Germinal center (tissue), 1 donor: ENCODE measurements around the gene KLF7.

Experiments
- DNase-seq: peaks from one replicate; pipeline ENCODE4 v3.0.0; 2012; ENCODE audit warnings: mixed read lengths, low spot score

KLF7 gene

DNA sequence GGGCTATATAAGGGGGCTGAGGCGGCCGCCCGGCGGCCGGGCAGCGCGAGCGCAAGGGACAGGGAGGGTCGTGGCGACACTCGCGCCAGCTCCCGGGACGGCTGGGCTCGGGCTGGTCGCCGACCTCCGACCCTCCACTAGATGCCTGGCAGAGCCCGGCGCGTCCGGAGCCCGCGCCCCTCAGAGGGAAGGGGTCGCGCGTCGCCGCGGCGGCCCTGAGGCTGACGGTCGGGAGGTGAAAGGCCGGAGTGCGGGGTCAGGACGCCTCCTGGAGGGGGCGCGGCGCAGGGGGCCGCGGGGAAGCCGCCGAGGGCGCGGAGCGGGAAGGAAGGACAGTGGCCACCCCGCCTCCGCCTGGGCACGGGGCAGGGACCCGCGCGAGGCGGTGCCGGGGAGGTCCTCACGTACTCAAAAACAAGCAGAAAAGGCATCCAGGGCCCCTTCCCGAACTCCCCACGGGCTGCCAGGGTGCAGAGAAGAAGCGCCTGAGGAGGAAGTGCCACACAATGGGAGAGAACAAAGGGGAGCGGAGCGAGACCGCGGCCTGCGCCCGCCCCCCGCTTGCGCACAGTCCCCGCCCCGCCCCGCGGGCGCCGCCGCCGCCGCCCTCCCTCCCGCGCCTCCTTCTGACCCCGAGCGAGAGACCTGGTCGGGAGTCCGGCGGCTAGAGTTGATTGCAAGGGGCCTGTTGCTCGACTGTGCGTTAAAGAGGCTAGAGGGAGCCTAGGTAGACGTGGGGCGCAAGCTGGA, 776 bp upstream of the KLF7 start:
- peak; percentile 82 for DNase-seq

DNA sequence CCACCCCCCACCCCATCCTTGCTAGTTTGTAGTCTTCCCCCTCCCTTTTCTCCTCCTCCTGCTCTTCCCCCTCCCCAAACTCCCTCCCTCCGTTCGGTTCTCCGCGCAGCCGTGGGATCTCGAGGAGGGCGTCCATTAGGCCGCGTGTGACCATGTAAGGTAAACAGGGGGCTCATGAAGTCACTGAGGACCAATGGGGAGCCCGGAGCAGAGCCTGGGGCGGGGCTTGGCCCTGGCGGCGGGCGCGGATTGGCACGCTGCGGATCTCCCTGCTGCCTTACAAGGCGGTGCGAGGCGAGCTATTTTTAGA, 246 bp upstream of the KLF7 start:
- peak; percentile 97 for DNase-seq

DNA sequence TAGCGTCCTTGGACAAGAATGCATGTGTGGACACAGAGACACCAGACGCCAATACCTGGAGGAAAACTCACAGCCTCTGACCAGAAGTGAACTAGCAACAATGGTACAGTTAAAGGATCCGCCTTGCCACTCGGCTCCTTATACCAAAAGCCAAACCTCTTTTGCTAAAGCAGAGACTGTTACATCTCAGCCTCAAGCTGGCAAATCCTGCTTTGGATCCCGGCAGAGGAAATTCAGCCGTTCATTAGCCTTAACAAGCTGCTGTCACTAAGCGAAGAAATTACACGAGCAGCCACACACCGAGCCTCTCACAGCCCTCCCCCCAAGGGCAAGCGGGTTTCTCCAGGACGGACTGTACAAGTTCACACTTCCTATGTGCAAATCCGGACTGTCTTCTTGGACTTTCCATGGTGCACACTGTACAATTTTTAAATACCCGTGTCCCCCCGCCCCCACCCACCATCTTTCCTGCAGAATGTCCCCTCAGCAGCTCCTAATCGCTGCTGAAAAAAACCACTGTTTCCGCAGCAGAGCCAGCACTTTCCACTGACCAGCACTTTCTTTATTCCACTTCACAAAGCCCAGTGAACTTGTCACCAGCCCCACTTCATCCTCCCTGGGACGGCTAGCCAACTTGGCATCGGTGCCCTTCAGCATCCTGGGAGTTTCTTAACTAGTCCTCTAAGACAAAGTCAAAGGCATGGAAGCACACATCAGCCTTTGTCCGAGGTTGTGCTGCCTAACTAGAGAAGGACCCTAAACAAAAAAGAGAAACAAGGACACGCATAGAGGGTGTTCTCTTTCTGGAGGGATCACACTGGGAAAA, 1.5 kb downstream of the KLF7 start:
- peak; percentile 15 for DNase-seq

DNA sequence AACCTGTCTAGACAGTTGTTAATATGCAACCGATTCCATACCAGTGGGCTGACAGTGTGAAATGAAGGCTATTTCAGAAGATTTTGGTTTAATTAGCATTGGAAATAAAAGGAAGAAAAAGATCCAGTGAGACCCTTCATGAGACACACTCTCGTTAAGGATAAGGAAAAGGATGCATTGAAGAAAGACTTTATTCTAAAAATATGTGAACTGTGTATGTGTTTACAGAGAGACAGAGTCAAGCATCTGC, 2.1 kb downstream of the KLF7 start:
- DNase-seq = no peak

DNA sequence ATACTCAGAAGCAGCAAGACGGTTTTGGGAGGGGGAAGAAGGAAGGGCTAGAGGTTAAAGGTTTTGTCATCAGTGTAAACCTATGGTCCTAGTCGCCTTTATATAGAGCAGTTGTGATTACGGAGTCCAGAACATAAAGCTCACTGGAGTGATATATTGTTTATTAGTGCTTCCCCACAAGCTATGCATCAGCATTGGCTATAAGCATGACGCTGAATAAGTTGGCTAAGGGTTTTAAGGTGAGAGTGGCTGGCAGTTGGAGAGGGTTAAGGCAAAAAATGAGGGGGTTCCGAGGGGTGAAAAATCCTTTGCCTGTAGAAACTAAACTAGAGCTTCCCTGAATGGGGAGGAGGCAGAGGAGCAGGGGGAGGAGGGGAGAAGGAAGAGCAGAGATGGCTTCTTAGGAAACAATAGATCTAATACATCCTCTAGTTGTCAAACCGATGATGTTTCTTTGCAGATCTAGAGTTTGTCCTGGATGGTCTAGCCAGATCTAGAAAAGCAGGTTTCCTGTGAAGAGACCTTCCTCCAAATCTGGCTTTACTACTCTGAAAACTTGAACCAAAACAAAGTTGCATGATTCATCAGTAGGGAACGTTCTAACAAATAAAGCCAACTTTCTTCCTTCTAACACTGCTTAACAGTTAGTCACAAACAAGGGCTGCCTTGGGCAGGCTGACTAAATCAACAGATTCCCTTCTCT, 2.5 kb downstream of the KLF7 start:
- no peak for DNase-seq

DNA sequence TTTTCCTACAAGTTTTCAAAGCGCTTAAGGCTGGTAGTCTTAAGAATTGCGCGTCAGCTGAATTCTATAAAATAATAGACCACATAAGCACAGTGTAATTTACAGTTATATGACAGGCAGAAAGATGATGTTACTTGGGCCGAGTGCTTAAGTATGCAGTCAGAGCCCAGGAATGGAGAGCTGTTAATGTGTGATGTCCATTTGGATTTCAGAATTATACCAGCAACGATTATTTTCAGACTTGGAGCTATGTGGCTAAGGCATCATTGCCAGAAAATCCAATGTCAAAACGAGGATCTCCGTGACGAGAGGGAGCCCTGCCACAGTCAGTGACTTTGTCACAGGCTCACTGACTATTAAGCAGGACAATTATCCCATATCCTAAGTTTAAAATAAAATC, 3.4 kb downstream of the KLF7 start:
- DNase-seq = no peak

DNA sequence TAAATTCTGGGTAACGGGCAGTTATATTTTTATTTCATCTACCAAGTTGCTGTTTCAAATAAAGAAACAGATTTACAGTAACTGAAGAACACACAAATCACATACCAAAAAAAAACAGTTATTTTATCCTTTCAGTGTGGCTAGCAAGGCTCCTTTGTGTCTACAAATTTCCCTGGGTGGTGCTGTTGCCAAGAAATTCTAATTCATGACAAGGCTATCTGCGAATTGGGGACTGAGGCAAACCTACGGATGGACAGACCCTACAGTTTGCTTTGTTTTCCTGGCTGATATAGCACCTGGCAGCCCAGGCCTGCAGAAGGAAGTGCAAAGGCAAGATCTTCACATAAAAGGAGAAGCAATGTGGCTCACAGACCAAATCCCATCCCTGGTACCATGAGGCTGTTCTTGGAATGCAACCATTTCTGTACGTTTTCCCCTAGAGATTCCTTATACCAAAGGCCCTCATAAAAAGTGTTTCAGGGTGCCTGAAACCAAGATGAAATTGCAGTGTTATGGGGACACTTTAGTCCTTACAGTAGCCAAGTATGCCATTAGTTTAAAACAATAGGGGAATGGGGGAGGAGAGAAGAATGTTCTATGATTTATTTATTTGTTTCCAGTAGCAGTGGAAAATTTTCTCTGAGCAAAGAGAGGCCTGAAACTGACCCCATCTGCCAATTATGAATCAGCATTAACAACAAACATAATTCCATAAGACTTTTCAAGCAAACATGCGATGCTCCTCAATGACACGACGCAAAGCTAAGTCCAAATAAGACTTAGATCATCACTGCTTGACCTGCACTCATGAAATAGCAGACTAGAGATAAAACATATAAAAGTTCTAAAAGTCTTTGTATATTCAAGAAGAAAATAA, 4.3 kb downstream of the KLF7 start:
- no peak for DNase-seq

DNA sequence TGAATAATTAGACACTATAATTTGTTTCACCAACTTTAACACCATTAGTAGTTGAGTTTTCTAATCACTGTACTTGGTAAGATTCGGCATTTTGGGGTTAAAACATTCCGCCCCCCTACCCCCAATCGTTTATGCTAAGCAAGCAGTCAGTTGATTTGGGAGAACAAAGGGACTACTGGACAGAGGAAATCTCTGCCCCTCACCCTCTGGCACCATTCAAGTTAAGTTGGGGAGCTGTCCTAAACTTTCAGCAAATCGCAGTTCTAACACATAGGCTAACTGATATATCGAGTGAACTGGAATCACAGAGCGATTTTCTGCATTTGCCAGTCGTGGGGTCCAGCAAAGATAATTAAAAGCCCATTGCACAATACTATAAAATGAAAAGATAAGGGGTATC, 5.6 kb downstream of the KLF7 start:
- no peak for DNase-seq

DNA sequence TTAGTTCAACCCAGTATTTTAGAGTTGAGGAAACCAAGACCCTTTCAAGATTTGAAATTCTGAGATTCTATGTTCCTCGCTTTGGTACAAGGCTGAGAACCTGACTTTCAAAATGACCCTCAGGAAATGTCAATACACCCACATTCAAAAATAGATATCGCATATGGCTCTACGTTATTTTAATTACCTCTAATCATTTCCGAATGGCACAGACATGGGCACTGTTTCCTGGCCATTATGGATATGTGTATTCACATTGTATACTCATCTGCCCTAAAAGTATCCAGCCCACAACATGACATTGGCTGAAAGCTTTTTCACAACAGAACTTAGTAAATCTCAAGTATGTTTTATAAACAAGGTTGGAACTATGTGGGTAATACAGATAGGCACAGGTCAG, 6.7 kb downstream of the KLF7 start:
- no peak for DNase-seq

DNA sequence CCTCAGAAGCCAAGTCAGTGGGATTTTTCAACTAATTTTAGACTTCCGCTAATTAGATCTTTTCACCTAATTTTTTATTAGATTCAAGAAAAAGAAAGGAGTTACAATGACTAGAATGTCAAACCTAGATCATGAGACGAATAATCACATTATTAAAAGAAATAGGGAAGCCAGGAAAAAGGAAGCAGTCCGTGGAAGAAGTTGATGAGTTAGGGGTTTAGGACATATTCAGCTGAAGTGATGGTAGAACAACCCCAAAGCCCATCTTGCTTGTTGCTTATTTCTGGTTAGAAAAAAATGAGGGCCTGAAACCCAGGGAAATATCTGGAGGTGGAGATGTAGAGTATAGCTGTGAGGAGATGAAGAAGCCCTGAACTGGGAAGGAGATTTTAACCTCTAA, 8.0 kb downstream of the KLF7 start:
- DNase-seq = no peak

DNA sequence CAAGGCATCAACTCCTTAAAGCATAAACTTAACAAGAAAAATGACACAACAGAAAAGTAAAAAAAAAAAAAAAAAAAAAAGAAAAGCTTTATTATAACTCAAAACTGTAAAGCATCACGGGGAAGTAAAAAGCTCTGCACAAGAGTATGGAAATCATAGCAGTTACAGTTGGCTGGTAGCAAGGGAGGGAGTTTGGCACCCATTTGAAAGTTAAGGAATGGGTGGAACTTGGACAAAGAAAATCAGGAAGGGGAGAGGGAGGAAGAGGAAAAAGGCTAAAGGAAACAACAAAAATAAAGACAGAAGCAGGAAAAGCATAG, 8.6 kb downstream of the KLF7 start:
- no peak for DNase-seq

DNA sequence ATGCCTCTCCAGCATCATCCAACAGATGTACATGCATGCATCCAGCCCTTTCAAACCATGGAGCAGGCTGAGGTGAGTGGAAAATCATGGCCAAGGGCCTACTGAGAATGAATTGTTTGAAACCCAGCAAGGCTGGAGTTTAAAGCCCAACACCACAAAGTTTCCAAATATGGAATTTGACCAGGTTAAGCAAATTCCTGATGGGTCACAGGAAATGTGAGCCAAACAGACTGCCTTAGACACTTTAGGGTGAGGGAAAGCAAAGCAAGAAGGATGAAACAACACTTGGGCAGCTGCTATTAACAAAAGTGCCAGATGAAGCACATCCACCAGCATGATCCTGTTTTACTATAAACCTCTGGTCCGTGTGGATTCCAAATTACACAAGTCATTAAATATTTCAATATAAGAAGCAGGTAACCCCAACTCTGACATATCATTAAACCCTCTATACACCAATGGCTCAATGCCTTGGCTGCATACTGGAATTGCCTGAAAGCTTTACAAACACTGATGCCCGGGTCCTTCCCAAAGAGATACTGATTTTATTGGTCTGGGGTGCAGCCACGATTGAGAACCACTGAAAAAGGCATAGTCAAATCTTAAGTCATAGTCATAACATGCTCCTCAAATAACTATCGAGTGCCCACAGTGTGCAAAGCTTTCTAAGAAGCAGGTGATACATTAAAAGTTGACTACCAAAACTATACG, 9.1 kb downstream of the KLF7 start:
- DNase-seq = no peak

DNA sequence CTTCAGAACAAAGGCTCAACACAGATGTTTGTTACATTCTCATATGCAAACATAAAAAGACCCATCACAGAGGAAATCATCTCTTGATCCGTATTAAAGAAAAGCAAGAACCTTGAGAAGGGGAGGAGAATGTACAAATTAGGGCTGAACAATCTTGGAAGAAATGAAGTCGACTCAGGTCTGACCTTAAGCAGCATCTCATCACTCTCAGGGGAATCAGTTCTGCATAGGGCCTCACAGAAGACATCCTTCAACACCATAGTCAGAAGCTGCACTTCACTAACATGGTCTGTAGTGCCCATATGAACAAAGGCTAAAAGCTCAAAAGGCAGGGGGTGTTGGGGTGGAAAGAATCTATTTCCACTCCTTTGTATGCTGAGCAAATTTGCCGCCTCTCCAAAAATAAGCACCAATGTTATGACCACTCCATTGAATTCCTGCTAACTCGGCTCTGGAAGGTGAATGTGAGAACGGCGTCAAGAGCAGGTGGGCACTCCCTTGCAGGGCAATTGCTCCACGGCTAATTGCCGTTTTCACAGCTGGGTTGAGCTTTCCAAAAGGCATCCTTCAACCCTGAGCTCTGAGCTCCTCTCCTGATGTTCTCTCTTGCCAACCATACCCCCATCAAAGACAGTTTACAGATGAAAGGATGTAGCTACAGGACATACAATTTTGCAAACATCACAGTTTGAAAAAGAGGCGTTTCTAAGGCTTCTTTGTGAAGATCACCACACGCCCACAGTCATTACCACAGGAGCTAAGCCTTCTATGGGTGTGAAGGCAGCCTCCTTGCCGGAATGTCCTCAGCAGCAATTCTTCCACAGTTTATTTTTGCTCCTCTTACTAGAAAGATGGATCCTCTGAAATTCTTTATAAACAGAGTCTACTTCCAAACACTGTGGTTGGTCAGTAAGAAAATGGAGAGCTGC, 10.0 kb downstream of the KLF7 start:
- no peak for DNase-seq

DNA sequence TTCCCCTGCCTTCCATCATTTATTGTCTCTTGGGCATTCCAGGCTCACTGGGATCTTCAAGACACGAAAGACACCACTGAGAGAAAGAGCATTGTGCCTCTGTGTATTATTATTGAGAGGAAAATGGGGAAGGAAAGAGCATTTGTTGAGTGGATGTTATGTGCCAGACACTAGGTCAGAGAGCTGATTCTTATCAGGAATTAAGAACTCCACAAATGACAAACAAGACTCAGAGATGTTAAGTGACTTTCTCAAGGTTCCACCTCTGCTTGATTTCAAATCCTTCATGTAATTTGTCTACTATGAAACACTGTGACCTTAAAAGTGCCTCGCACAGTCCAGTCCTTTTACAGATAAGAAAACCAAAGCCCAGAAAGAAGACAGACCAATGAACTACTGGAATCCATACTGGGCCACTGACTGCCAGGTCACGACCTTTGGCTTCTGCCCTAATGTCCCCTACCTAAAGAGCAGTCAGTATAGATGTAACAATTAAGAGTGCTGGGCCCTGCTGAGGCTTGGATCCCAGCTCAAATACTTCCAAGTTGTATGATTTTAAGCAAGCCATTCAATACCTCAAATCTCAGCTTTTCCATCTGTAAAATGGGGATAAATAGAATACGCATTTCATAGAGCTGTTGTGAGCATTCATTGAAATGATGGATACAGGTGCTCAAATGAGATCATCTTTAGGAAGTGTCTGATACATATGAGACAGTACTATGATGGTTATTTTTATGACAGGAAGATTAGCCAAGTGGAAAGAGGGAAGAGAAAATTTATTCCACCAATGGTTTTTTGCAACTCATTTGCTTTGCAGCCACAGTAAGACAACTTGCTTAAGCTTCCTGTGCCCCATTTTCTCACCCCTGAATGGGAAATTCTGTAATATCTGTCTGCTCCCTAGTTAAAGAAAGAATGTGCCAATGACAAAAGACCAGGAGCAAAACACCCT, 10.9 kb downstream of the KLF7 start:
- no peak for DNase-seq

DNA sequence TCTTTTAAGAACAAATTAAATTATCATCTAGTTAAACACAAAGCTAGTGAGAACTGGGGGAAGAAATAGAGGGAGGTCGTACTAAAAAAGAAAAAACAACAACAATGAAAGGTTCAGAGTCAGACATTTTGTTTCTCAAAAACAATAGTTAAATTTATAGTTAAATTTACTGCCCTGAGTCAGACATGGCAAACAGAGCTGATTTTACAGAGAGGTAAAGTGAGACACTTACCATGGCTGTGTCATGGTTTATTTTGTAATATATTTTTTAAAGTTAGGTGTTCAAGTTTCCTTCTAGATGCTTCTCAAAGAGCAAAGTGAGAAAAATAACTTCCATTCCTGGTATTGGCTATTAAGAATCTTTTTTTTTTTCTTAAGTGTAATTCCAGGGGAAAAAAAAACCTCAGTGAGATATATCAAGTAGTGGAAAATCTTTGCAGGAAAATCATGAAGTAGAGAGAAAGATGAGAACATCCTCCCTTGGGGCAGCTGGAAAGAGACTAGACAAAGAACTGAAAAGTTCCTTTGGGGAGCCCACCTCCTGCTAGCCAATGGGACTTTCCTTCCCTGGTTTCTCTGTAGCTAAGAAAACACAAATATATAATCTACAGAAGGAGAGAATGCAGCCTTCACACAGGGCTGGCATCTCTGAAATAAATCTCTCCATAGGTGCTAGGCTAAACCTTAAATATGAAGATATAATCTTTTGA, 12.3 kb downstream of the KLF7 start:
- no peak for DNase-seq

DNA sequence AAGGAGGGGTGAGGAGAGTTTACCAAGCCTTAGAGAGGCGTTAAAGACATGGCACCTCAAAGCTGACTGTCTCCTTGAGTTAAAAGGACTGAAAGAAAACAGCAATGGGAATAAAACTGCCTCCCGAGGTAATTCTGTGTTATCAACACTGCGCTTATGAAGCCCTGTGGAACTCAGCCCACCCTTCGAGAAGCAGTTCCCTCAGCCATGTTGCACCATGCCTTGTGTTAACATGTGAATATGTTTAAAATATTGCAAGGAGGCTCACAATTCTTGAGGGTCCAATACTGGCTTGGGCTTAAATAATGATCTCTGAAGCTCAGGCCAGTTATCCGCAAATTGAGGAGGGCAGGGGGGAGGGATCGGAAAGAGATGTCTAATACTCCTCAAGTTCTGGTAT, 14.7 kb downstream of the KLF7 start:
- DNase-seq = no peak

DNA sequence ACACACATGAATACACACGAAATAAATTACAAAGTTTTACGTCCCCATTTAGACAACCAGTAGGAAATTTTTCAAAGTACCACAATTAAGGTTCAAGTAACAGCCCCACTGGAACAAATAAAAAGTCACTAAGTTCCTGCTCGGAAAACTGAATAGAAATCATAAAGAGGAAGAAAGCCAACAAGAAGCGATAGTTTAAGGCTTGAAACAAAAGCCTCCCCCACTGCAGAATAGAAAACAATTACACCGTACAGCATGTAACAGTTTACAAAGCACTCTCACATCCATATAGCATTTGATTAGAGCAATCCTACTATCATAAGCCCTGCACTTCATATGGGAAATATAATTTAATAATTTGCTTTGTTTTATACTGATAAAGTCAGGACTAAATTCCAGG, 15.5 kb downstream of the KLF7 start:
- DNase-seq = no peak

DNA sequence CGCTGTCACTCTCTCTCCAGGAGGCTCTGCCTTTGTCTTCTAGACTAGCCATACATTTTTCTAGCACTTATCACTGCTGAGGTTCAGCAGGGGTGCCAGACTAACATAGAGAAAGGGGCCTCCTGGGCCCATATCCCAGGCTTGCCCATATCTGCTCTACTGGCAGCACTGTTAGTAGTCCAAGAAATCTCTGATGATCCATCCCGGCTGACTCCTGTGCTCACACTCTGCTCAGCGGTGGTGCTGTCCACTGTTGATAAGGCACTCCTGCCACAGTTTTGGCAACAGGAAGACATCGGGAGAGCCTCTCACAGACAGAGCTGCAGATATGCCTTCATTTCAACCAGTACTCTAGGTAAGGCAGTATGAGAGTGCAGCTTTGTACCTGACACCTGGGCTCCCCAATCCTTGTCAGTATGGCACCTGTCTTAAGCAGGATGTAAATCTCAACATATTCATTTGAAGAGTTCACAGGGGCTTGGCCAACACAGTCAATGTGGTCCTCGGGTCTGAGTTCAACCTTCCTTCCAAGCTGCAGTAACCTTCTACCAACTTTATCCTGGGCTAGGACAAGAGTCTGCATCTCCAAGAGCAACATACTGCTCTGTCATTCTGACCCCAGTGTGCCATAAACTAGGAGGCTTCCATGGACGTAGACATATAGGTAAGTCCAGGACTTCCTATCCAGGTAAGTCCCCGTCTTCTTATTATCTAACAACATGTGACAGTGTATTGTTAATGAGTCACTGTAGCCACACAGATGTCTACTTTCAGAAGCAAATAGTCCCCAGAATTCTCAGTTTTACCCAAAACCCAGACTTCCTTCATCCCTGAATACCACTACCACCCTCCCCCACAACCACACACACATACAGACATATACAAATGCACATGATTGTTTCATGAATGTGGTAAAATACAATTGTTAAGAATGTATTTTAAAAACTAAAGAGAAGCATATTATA, 16.2 kb downstream of the KLF7 start:
- DNase-seq = no peak
